Measurements from ENCODE around the gene LIG1. TPM values are rescaled to one million over a fixed set of nuclear protein-coding genes. Genes with fewer than 3 reads are reported as not detected.

LIG1 gene
- total RNA-seq, 3 donors from 2014 or later: 6.1 to 31.8 (median 14.1) TPM

- TF ChIP-seq POLR2A (IDR thresholded peaks at IDR 0.05) (no peak), POLR2AphosphoS5 (IDR thresholded peaks at IDR 0.05) (no peak), CTCF (IDR thresholded peaks at IDR 0.05) (no peak)
- no peak overlapping the region for H3K4me3 ChIP-seq
- intact Hi-C loops (cut with DNase I; ENCODE audit: low total_unique reads): no loop called here
- H3K4me1 ChIP-seq: no peaks in the 10 kb centered on the region
- no peak overlapping the region for H3K27ac ChIP-seq
- no peaks in the 10 kb centered on the region for H3K9me3 ChIP-seq
- H3K27me3 ChIP-seq: no peaks in the 10 kb centered on the region
- peak in 1 of 2 donors; percentile 14 for DNase-seq (ENCODE audit: low spot score in 2 of 2)
- no peaks in the 10 kb centered on the region for H3K36me3 ChIP-seq
Observed at GRCh38 chr19:48196321-48196763, 26.2 kb upstream of the LIG1 start.

GRCh38 chr19:48194844-48195830 lies 25.0 kb upstream of the LIG1 start:
- Histone ChIP-seq H3K4me3 (no peak overlapping the region), H3K27me3 (no peaks in the 10 kb centered on the region), H3K36me3 (no peaks in the 10 kb centered on the region), H3K4me1 (no peaks in the 10 kb centered on the region), H3K27ac (no peak overlapping the region), H3K9me3 (no peaks in the 10 kb centered on the region)
- TF ChIP-seq POLR2A (IDR thresholded peaks at IDR 0.05): no peak
- no peak for TF ChIP-seq POLR2AphosphoS5 (IDR thresholded peaks at IDR 0.05)
- TF ChIP-seq CTCF (IDR thresholded peaks at IDR 0.05): no peak
- no peak for DNase-seq (ENCODE audit: low spot score in 2 of 2)
- intact Hi-C loops (cut with DNase I; ENCODE audit: low total_unique reads): no loop called here

GRCh38 chr19:48194041-48194843 lies 24.1 kb upstream of the LIG1 start:
- no peak for DNase-seq (ENCODE audit: low spot score in 2 of 2)
- Histone ChIP-seq H3K4me1 (no peaks in the 10 kb centered on the region), H3K27ac (no peak overlapping the region), H3K9me3 (no peaks in the 10 kb centered on the region), H3K36me3 (no peaks in the 10 kb centered on the region), H3K4me3 (no peak overlapping the region), H3K27me3 (no peaks in the 10 kb centered on the region)
- intact Hi-C loops (cut with DNase I; ENCODE audit: low total_unique reads): no loop called here
- TF ChIP-seq POLR2AphosphoS5 (IDR thresholded peaks at IDR 0.05) (no peak), CTCF (IDR thresholded peaks at IDR 0.05) (peak in 2 of 3 donors; percentile 22 to 26)

GRCh38 chr19:48192750-48193149 lies 22.6 kb upstream of the LIG1 start:
- Histone ChIP-seq H3K27ac (no peak overlapping the region), H3K36me3 (no peaks in the 10 kb centered on the region), H3K9me3 (no peaks in the 10 kb centered on the region), H3K27me3 (no peaks in the 10 kb centered on the region), H3K4me3 (no peak overlapping the region), H3K4me1 (no peaks in the 10 kb centered on the region)
- TF ChIP-seq CTCF (IDR thresholded peaks at IDR 0.05) (no peak), POLR2AphosphoS5 (IDR thresholded peaks at IDR 0.05) (no peak), POLR2A (IDR thresholded peaks at IDR 0.05) (no peak)
- intact Hi-C loops (cut with DNase I; ENCODE audit: low total_unique reads): no loop called here
- no peak for DNase-seq (ENCODE audit: low spot score in 2 of 2)
